K562 (cell line): ENCODE data around the gene C1QTNF7.

ENCODE experiments used
- DIDO1 ChIP-seq: fragments of 450-650 bp; IDR thresholded peaks from 2 replicates; pipeline ENCODE4 v1.6.1; 2016; ENCODE audit warnings: low read depth, missing biosample characterization, missing genetic modification characterization
- EGR1 ChIP-seq: fragments of 450-650 bp; conservative IDR thresholded peaks from 2 replicates; pipeline ENCODE4 v1.6.1; 2017; ENCODE audit warnings: mild to moderate bottlenecking
- GMEB1 ChIP-seq: fragments of 250-450 bp; sonication (Bioruptor Pico); IDR thresholded peaks from 2 replicates; pipeline ENCODE4 v1.4.0; 2020; ENCODE audit warnings: mild to moderate bottlenecking
- MCM7 ChIP-seq, 2 experiments: fragments of 450-650 bp; IDR thresholded peaks; 2 replicates each; pipeline ENCODE4 v1.6.1; 2016 to 2018
- MTA2 ChIP-seq: fragments of 450-650 bp; IDR thresholded peaks from 2 replicates; pipeline ENCODE4 v1.6.1; 2016; ENCODE audit warnings: low read depth
- POLR2A ChIP-seq: fragments of 450-650 bp; conservative IDR thresholded peaks from 2 replicates; pipeline ENCODE4 v1.6.1; 2016
- PRPF4 ChIP-seq: fragments of 200-400 bp; formaldehyde crosslinking; IDR thresholded peaks from one replicate; pipeline ENCODE4 v1.6.1; 2017; ENCODE audit warnings: low read length, low read depth, mild to moderate bottlenecking; ENCODE audit not compliant: insufficient read depth, poor library complexity, severe bottlenecking
- RFX5 ChIP-seq: IDR thresholded peaks from 2 replicates; pipeline ENCODE4 v1.6.1; 2011; ENCODE audit warnings: low read depth, mild to moderate bottlenecking, improper control_type of control experiment, low read length
- TAF15 ChIP-seq: fragments of 200-400 bp; formaldehyde crosslinking; IDR thresholded peaks from 2 replicates; pipeline ENCODE4 v1.6.1; 2017; ENCODE audit warnings: mild to moderate bottlenecking, low read depth, low read length, moderate library complexity
- ZNF134 ChIP-seq: fragments of 250-450 bp; sonication (Bioruptor Pico); conservative IDR thresholded peaks from 2 replicates; pipeline ENCODE4 v1.4.0; 2020
- ZNF274 ChIP-seq: IDR thresholded peaks from 2 replicates; pipeline ENCODE4 v1.6.1; 2011; ENCODE audit warnings: low read depth, mild to moderate bottlenecking, low read length, moderate library complexity, borderline replicate concordance
- ZNF551 ChIP-seq: fragments of 250-450 bp; sonication (Bioruptor Pico); IDR thresholded peaks from 2 replicates; pipeline ENCODE4 v1.5.0; 2021; ENCODE audit warnings: mild to moderate bottlenecking, moderate library complexity
- TF ChIP-seq, protein P1 (sequence below): fragments of 150-350 bp; conservative IDR thresholded peaks from 2 replicates; pipeline ENCODE4 v1.6.1; 2014; ENCODE audit warnings: low read length
- TF ChIP-seq, protein P2 (sequence below), 3 experiments: IDR thresholded peaks in 2 of 3; conservative IDR thresholded peaks in 1 of 3; 2 replicates each; pipeline ENCODE4 v1.5.1; 2011 to 2012; ENCODE audit warnings: low read length in 3 of 3, mild to moderate bottlenecking in 3 of 3, control low read depth in 2 of 3, improper control_type of control experiment in 1 of 3, inconsistent platforms in 1 of 3, low read depth in 1 of 3, mixed read lengths in 1 of 3, moderate library complexity in 1 of 3; ENCODE audit not compliant: insufficient read depth in 2 of 3

DNA sequence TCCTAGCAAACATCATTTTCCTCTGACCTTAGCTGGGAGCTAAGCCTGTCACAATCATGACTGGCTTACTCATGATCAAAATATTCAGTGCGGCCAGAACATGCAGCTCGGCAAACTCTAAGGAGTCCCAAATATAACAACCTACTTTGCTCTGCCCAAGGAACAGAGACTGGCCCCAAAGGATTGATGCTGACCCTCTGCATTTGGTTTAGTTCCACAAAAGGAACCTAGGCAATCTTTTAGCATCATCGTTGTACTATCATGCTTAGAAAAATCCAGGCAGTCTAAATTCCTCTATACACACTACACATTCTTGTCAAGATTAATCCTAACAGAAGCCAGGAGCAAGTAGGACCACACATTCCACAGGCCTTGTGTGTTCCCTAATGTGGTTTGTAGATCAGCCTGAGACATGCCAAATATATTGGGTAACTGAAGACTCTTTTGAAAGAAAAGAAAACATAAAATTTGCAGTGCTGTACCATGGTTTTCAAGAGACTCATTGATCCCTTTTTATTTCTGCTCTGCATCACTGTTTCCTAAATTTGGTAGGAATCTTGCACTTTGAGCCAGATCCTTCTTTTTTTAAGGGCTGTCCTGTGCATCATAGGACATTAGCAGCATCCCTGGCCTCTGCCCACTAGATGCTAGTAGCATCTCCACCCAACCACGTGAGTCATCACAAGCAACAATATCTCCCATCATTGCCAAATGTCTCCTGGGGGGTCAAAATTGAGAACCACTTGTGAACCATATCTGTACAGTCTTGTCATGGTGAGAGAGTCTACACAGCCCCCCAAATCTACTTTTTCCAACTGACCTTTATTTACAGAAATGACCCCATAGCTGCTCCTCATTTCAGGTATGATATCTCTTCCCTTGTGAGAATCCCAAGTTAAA is 24.3 kb downstream of the C1QTNF7 start:
- TF ChIP-seq PRPF4 = no peak
- TF ChIP-seq ZNF551 = no peak
- TF ChIP-seq GMEB1 (CRISPR knock-in tag) = no peak
- no peak for TF ChIP-seq DIDO1 (tag)
- no peak for TF ChIP-seq MCM7 (IDR thresholded peaks at IDR 0.05)
- TF ChIP-seq POLR2A = no peak
- TF ChIP-seq ZNF274 = no peak
- TF ChIP-seq ZNF134 = no peak
- TF ChIP-seq, protein P1, sequence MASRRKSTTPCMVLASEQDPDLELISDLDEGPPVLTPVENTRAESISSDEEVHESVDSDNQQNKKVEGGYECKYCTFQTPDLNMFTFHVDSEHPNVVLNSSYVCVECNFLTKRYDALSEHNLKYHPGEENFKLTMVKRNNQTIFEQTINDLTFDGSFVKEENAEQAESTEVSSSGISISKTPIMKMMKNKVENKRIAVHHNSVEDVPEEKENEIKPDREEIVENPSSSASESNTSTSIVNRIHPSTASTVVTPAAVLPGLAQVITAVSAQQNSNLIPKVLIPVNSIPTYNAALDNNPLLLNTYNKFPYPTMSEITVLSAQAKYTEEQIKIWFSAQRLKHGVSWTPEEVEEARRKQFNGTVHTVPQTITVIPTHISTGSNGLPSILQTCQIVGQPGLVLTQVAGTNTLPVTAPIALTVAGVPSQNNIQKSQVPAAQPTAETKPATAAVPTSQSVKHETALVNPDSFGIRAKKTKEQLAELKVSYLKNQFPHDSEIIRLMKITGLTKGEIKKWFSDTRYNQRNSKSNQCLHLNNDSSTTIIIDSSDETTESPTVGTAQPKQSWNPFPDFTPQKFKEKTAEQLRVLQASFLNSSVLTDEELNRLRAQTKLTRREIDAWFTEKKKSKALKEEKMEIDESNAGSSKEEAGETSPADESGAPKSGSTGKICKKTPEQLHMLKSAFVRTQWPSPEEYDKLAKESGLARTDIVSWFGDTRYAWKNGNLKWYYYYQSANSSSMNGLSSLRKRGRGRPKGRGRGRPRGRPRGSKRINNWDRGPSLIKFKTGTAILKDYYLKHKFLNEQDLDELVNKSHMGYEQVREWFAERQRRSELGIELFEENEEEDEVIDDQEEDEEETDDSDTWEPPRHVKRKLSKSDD = no peak
- TF ChIP-seq TAF15 = no peak
- TF ChIP-seq MTA2 = no peak
- TF ChIP-seq, protein P2, sequence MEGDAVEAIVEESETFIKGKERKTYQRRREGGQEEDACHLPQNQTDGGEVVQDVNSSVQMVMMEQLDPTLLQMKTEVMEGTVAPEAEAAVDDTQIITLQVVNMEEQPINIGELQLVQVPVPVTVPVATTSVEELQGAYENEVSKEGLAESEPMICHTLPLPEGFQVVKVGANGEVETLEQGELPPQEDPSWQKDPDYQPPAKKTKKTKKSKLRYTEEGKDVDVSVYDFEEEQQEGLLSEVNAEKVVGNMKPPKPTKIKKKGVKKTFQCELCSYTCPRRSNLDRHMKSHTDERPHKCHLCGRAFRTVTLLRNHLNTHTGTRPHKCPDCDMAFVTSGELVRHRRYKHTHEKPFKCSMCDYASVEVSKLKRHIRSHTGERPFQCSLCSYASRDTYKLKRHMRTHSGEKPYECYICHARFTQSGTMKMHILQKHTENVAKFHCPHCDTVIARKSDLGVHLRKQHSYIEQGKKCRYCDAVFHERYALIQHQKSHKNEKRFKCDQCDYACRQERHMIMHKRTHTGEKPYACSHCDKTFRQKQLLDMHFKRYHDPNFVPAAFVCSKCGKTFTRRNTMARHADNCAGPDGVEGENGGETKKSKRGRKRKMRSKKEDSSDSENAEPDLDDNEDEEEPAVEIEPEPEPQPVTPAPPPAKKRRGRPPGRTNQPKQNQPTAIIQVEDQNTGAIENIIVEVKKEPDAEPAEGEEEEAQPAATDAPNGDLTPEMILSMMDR (IDR thresholded peaks at IDR 0.05 in 2 of 3, conservative IDR thresholded peaks at IDR 0.05 in 1 of 3; ENCODE audit: insufficient read depth in 2 of 3, low read depth in 1 of 3, low read length in 3 of 3) = no peak
- no peak for TF ChIP-seq EGR1
- no peak for TF ChIP-seq RFX5
